Measurements from ENCODE around the gene HSF2.
"Not testable (repeated sequence)": the region's sequence is repeated elsewhere in the genome, so short reads cannot be mapped to it uniquely, and the experiment has no call there.

The HSF2 gene

DNA sequence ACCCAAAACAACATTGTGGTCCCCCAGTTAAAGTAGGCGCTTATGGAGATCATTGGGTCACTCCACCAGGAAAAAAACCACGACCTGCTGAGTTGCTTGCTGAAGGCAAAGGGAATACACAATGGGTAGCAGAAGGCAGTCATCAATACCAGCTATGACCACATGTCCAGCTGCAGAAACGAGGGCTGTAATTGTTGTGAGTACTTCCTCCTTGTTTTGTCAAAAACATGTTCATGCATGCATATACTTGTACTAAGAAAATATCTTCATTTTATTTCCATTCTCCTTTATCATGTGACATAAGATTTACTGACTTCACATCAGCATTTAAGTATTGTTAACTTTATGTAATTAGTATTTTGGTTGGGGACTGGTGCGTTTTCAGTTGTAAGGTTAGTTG lies 55.2 kb downstream of the HSF2 start:
- no peak for DNase-seq (ENCODE audit: low read depth)

- DNase-seq (ENCODE audit: low read depth): not testable (repeated sequence)
Observed at GRCh38 chr6:122455116-122455515, 55.7 kb downstream of the HSF2 start.

GRCh38 chr6:122458087-122458486 lies 58.6 kb downstream of the HSF2 start:
- no peak for DNase-seq (ENCODE audit: low read depth)

- DNase-seq (ENCODE audit: low read depth): no peak
Observed at GRCh38 chr6:122459240-122459639, 59.8 kb downstream of the HSF2 start.

DNA sequence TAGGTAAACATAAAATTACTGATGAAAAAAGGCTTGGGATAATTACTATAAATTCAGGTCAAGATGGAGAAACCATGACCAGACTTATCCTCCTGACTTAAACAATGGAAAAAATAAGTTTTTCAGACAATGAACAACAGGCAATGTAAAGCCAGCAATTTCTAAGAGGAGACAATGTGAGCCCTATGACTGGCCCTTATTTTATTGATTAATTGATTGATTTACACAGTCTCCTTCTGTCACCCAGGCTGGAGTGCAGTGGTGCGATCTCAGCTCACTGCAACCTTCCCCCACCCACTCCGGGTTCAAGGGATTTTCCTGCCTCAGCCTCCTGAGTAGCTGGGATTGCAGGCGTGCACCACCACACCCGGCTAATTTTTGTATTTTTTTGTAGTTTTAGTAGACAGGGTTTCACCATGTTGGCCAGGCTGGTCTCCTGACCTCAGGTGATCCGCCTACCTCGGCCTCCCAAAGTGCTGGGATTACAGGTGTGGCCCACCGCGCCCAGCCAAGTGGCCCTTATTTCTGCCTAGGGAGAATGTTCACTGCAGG lies 60.5 kb downstream of the HSF2 start:
- DNase-seq (ENCODE audit: low read depth): not testable (repeated sequence)

DNA sequence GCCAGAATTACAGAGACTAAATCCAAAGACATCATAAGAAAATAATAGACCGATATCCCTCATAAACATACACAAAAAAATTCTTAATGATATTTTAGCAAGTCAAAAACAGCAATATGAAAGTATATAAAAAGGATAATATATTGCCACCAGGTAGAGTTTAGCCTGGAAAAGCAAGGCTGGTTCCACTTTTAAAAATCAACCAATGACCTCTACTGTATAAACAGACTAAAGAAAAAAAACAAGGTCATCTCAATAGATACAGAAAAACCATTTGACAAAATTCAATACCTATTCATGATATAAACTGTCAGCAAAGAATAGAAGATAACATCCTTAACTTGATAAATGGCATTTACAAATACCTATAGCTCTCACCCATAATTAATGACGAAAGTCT lies 62.4 kb downstream of the HSF2 start:
- no peak for DNase-seq (ENCODE audit: low read depth)

DNA sequence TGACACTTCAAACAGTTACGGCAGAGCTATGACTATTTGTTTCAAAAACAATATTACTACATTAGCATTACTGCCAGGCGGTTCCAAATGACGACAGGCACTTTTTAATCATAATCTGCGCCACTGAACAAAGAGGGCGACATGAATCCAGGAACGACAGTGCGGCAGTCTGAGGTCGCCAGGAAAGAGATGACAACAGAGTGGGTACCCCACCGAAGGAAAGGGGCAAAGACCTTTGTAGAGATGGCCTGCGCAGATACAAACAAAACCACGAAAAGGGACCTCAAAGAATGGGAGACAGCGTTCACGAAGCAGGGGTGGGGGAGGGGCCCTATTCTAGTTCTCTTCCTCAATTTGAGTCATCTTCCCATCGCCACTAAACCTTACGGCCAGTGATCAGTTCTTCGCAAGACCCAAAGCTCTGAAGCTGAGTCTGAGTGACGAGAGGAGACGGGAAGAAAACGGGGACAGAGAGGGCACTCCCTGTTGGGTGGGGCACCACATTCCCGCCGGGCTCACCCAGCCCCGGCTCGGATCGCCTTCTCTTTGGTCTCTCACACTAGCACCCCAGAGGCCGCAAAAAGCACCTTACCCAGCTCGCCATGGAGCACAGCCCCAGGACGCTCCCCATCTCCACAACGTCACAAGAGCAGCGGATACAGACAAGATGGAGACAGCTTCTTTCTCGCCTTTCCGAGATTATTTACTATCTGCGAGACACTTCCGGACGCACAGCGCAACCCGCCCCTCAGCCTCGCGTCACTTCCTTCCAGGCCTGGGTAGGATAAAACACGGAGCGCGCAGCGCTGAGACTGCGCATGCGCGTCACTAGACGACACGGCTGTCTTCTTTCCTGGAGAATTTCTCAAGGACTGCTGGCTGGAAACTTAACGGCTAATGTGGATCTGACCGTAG lies 71.9 kb downstream of the HSF2 start, which contains the start of gene SERINC1:
SERINC1 (minus strand) TSS at position 701 of the 915 bp plus-strand sequence; CDS start at position 631, 70 bp downstream.
- peak; percentile 89 for DNase-seq (ENCODE audit: low read depth)

- no peak for DNase-seq (ENCODE audit: low read depth)
Observed at GRCh38 chr6:122472022-122472340, 72.5 kb downstream of the HSF2 start.

GRCh38 chr6:122476131-122476530 lies 76.7 kb downstream of the HSF2 start:
- no peak for DNase-seq (ENCODE audit: low read depth)

DNA sequence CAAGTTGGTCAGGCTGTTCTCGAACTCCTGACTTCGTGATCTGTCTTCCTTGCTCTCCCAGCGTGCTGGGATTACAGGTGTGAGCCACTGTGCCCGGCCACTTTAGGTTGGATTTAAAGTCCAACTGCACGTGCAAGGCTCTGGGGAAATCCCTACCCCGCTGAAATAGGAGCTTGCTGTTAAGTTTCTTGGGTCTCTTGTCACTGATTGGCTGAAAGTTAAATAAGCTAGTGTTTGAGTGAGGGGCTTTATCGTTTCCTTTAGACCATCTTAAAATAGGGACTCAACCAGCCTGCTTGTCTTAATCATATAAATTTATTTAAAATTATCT lies 83.3 kb downstream of the HSF2 start:
- DNase-seq (ENCODE audit: low read depth): no peak
